ENCODE results near the gene PURA. TPM values are rescaled to one million over a fixed set of nuclear protein-coding genes. Genes with fewer than 3 reads are reported as not detected.

The PURA gene
- total RNA-seq, 1 experiment from 2014 or later, result 16.9 TPM

GRCh38 chr5:140136624-140137023 lies 22.7 kb downstream of the PURA start:
- no peak for TF ChIP-seq SIN3A (IDR thresholded peaks at IDR 0.05; ENCODE audit: borderline replicate concordance, insufficient read depth, low read depth, low read length)
- no peak for TF ChIP-seq CTCF (IDR thresholded peaks at IDR 0.05)
- no peak for TF ChIP-seq REST (IDR thresholded peaks at IDR 0.05; ENCODE audit: insufficient read depth in 1 of 2, low read depth in 2 of 2, low read length in 1 of 2)
- no peak for TF ChIP-seq POLR2AphosphoS5 (IDR thresholded peaks at IDR 0.05; ENCODE audit: low read depth, low read length)
- TF ChIP-seq TCF7L2 (IDR thresholded peaks at IDR 0.05; ENCODE audit: low read depth, low read length), result no peak
- H3K27me3 ChIP-seq (ENCODE audit: control insufficient read depth, insufficient read depth, low read length), result no peaks in the 10 kb centered on the region
- no peaks in the 10 kb centered on the region for H3K9me3 ChIP-seq (ENCODE audit: control insufficient read depth, insufficient read depth, low read depth, low read length)
- H3K4me3 ChIP-seq (ENCODE audit: low read depth in 2 of 2, low read length in 2 of 2), result no peak overlapping the region
- peaks cover 8% of the 10 kb centered on the region for H3K4me1 ChIP-seq (ENCODE audit: control insufficient read depth, insufficient read depth, low read length)
- in situ Hi-C loops (cut with HindIII; ENCODE audit: low pct_unique_long_range_greater_than_20kb, low sequenced_read_pairs) (no loop called here), intact Hi-C loops (cut with micrococcal nuclease; ENCODE audit: unreplicated experiment) (no loop called here)
- no peak overlapping the region for H3K27ac ChIP-seq (ENCODE audit: low read length)
- no peak for ATAC-seq
- POLR2A ChIA-PET, result no interaction called here
- CTCF ChIA-PET, result interaction anchor here (0.6 kb wide), 1 partner anchor 9 kb away, joined by 3 read pairs; no protein-coding TSS in a partner anchor
- H3K36me3 ChIP-seq (ENCODE audit: control insufficient read depth, insufficient read depth, low read length), result no peaks in the 10 kb centered on the region; the same call in 1 of the 2 replicates
- no TSS peak for BruUV-seq (replicated peaks)
- DNase-seq (ENCODE audit: low read depth, low spot score), result no peak

- TF ChIP-seq TCF7L2 (IDR thresholded peaks at IDR 0.05; ENCODE audit: low read depth, low read length), result no peak
- no peak for TF ChIP-seq CTCF (IDR thresholded peaks at IDR 0.05)
- no peak for TF ChIP-seq REST (IDR thresholded peaks at IDR 0.05; ENCODE audit: insufficient read depth in 1 of 2, low read depth in 2 of 2, low read length in 1 of 2)
- no peak for TF ChIP-seq SIN3A (IDR thresholded peaks at IDR 0.05; ENCODE audit: borderline replicate concordance, insufficient read depth, low read depth, low read length)
- TF ChIP-seq POLR2AphosphoS5 (IDR thresholded peaks at IDR 0.05; ENCODE audit: low read depth, low read length), result no peak
- no peak overlapping the region for H3K27ac ChIP-seq (ENCODE audit: low read length)
- intact Hi-C loops (cut with micrococcal nuclease; ENCODE audit: unreplicated experiment) (no loop called here), in situ Hi-C loops (cut with HindIII; ENCODE audit: low pct_unique_long_range_greater_than_20kb, low sequenced_read_pairs) (no loop called here)
- BruUV-seq (replicated peaks), result no TSS peak
- H3K36me3 ChIP-seq (ENCODE audit: control insufficient read depth, insufficient read depth, low read length), result no peaks in the 10 kb centered on the region
- ChIA-PET CTCF (no interaction called here), POLR2A (no interaction called here)
- H3K9me3 ChIP-seq (ENCODE audit: control insufficient read depth, insufficient read depth, low read depth, low read length), result no peaks in the 10 kb centered on the region
- peaks cover 4% of the 10 kb centered on the region; the same call in 1 of the 2 replicates for H3K4me1 ChIP-seq (ENCODE audit: control insufficient read depth, insufficient read depth, low read length)
- no peak for ATAC-seq
- H3K4me3 ChIP-seq (ENCODE audit: low read depth in 2 of 2, low read length in 2 of 2), result no peak overlapping the region
- no peak for DNase-seq (ENCODE audit: low read depth, low spot score)
- no peaks in the 10 kb centered on the region for H3K27me3 ChIP-seq (ENCODE audit: control insufficient read depth, insufficient read depth, low read length)
These were observed 26.5 kb downstream of the PURA start for GRCh38 chr5:140140435-140140834.

Data from Panc1 (cell line).